Endothelial cell of umbilical vein (primary cell): ENCODE measurements around the gene PRR5L.

Source experiments
- CTCF ChIP-seq, 2 donors: IDR thresholded peaks; 1 replicate in 1 of 2; 2 replicates in 1 of 2; pipeline ENCODE4 v1.5.1; 2011; ENCODE audit warnings: low read length in 2 of 2, mild to moderate bottlenecking in 2 of 2, moderate library complexity in 2 of 2, control low read depth in 1 of 2, inconsistent platforms in 1 of 2, low read depth in 1 of 2; ENCODE audit not compliant: insufficient read depth in 1 of 2; ENCODE audit errors: extremely low read depth in 1 of 2
- EZH2 ChIP-seq: IDR thresholded peaks from 2 replicates; pipeline ENCODE4 v1.6.1; 2012; ENCODE audit warnings: borderline replicate concordance, low read depth, mild to moderate bottlenecking, moderate library complexity, low read length, inconsistent platforms; ENCODE audit not compliant: severe bottlenecking
- JUN ChIP-seq: IDR thresholded peaks from 2 replicates; pipeline ENCODE4 v1.6.1; 2011; ENCODE audit warnings: borderline replicate concordance, low read depth; ENCODE audit not compliant: insufficient read length, insufficient read depth
- POLR2A ChIP-seq: IDR thresholded peaks from 2 replicates; pipeline ENCODE4 v1.6.1; 2012; ENCODE audit warnings: low read depth, mild to moderate bottlenecking, control low read depth, low read length

- TF ChIP-seq CTCF (IDR thresholded peaks at IDR 0.05; ENCODE audit: extremely low read depth in 1 of 2, insufficient read depth in 1 of 2, low read depth in 1 of 2, low read length in 2 of 2) (no peak), POLR2A (no peak), JUN (no peak), EZH2 (no peak)
These were observed 123.8 kb downstream of the PRR5L start for GRCh38 chr11:36419791-36420424.
